ELR (cell line): ENCODE data around the gene COL26A1.
"Not testable (repeated sequence)": the region's sequence is repeated elsewhere in the genome, so short reads cannot be mapped to it uniquely, and the experiment has no call there.

Experiments used
- DNase-seq: peaks from one replicate; pipeline ENCODE4 v3.0.0-alpha.2; 2015; ENCODE audit warnings: low read depth

The COL26A1 gene

GRCh38 chr7:101553771-101554445, 191.2 kb downstream of the COL26A1 start:
- no peak for DNase-seq

GRCh38 chr7:101554584-101555268, 192.1 kb downstream of the COL26A1 start:
- no peak for DNase-seq

- no peak for DNase-seq
Observed at GRCh38 chr7:101555269-101555920, 192.7 kb downstream of the COL26A1 start.

GRCh38 chr7:101555921-101556275, 193.2 kb downstream of the COL26A1 start:
- DNase-seq: no peak

- DNase-seq: no peak
Observed at GRCh38 chr7:101556453-101556968, 193.8 kb downstream of the COL26A1 start.

GRCh38 chr7:101557421-101557820, 194.7 kb downstream of the COL26A1 start:
- DNase-seq: no peak

GRCh38 chr7:101557978-101558741, 195.5 kb downstream of the COL26A1 start:
- no peak for DNase-seq

- DNase-seq: no peak
Observed at GRCh38 chr7:101558742-101559325, 196.2 kb downstream of the COL26A1 start.

- DNase-seq: no peak
Observed at GRCh38 chr7:101559586-101559985, 196.9 kb downstream of the COL26A1 start.

GRCh38 chr7:101560021-101560420, 197.3 kb downstream of the COL26A1 start:
- DNase-seq: not testable (repeated sequence)

- DNase-seq: no peak
Observed at GRCh38 chr7:101560856-101561255, 198.2 kb downstream of the COL26A1 start.

GRCh38 chr7:101561293-101561692, 198.6 kb downstream of the COL26A1 start:
- not testable (repeated sequence) for DNase-seq

GRCh38 chr7:101562531-101563197, 200.0 kb downstream of the COL26A1 start:
- DNase-seq: no peak

GRCh38 chr7:101563198-101563901, 200.7 kb downstream of the COL26A1 start:
- no peak for DNase-seq

- DNase-seq: no peak
Observed at GRCh38 chr7:101563943-101564777, 201.5 kb downstream of the COL26A1 start.

GRCh38 chr7:101564778-101565211, 202.1 kb downstream of the COL26A1 start:
- peak; percentile 52 for DNase-seq

- no peak for DNase-seq
Observed at GRCh38 chr7:101565601-101566209, 203.0 kb downstream of the COL26A1 start.

GRCh38 chr7:101567230-101567629, 204.6 kb downstream of the COL26A1 start:
- no peak for DNase-seq

GRCh38 chr7:101572156-101572555, 209.5 kb downstream of the COL26A1 start:
- DNase-seq: no peak
